GM12874 (cell line): Measurements from ENCODE around the gene BTBD16.

ENCODE experiments used
- TF ChIP-seq, protein P1 (sequence below): IDR thresholded peaks from 2 replicates; pipeline ENCODE4 v1.5.1; 2011; ENCODE audit warnings: low read depth, mild to moderate bottlenecking, control low read depth, low read length, moderate library complexity; ENCODE audit not compliant: insufficient read depth

The BTBD16 gene

DNA sequence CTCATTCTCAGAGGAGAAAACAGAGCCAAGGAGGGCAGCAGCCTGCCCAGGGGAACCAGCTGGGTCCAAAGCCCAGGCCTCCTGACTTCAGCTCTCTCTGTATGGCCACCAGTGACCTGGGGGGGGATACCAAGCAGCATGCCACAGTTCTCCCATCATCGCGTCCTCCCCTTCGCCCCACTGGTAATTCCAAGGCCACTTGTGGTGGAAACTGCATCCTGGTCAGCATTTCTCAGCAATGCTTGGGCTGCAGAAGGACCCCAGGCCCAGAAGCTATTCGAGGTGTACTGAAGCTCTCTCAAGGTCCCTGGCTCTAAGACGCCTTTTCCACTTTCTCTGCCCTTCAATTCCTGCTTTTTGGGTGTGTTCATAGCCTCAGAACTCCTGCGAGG, 27.1 kb downstream of the BTBD16 start:
- TF ChIP-seq, protein P1, sequence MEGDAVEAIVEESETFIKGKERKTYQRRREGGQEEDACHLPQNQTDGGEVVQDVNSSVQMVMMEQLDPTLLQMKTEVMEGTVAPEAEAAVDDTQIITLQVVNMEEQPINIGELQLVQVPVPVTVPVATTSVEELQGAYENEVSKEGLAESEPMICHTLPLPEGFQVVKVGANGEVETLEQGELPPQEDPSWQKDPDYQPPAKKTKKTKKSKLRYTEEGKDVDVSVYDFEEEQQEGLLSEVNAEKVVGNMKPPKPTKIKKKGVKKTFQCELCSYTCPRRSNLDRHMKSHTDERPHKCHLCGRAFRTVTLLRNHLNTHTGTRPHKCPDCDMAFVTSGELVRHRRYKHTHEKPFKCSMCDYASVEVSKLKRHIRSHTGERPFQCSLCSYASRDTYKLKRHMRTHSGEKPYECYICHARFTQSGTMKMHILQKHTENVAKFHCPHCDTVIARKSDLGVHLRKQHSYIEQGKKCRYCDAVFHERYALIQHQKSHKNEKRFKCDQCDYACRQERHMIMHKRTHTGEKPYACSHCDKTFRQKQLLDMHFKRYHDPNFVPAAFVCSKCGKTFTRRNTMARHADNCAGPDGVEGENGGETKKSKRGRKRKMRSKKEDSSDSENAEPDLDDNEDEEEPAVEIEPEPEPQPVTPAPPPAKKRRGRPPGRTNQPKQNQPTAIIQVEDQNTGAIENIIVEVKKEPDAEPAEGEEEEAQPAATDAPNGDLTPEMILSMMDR: no peak

DNA sequence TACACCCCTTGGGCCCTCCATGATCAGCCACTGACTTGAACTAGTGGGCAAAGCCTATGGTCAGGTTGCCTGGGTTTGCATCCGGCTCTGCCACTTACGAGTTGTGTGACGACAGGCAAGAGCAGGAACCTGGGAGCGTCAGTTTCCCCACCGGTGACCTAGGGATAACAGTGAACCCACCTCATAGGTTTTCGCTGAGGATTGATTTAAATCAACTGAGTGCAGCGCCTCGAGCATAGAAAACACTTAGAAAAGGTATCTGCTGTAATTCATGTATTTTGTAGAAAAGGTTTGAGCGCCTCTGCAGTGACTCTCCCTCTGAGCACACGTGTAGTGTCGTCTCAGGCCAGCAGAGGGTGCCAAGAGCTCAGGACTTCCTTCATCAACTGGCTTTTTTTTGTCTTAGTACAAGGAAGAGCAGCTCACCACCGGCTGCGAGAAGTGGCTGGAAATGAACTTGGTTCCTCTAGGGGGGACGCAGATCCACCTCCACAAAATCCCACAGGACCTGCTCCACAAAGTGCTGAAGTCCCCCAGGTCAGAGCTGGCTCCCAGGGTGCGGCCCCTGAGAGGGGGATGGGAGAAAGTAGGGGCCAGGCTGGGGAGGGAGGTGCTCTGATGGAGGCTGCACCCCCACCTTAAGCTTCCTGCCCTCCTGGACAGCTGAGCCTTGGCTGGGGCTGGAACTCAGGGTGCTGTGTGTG, 27.7 kb downstream of the BTBD16 start:
- TF ChIP-seq, protein P1: peak; percentile 84

DNA sequence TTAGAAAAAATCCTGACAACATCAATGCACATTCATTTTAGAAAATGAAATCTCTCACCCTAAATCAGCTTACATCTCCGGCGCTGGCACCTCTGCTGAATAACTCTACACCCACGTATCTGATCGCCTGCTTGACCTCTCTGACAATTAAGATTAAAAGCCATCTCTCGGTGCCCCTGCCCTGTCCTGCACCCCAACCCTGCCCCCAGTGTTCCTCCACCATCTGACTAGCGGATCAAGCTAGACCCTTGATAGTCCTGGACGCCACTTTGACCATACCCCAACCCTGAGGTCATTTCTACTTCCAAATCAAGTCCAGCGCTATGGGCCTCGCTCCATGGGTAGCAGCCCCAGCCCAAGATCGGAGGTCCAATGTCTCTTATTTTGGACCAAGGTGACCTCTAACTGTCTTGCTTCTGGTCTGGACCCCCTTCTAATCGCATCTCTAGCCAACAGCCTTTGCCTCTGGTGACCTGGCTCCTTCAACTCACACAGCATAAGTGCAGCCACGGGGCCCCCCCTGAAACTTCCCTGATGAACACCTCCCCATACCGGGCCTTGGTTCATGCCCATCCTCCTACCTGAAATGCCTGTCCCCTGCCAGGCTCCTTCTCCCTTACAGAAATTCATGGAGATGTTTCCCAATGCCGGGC, 28.5 kb downstream of the BTBD16 start:
- TF ChIP-seq, protein P1: no peak

DNA sequence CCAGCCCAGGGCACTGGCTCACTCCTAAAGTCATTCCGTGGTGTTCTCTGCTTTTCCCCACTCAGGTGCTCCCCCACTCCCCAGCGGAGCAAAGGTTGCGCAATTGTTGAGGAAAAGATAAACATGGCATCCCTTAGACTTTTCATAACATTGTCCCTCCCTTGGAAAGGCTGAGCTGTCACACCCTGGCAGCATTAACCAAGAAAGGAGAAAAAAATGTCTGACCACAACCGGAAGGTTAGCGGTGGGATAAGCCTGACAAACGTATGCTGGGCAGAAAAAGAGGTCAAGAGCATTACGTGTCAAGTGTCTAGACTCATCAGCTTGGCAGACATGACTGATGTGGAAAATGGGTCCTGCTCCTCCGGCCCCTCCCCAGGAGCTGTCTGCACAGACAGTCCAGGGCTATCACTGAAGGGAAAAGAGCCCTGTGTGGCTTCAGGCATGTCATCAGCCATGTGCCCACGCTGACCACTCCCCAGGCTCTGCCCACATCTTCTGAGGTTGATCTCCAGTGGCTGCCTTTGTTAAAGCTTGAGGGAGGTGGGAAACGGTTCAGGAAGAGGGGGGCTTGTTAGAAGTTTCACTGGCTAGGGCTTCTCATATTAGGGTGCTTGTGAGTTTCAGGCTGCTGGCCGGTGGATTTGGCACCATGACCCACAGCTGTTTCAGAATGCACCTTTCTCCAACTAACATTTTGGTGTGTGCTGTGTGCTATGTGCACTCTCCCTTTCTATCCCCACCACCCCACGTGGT, 30.1 kb downstream of the BTBD16 start:
- TF ChIP-seq, protein P1: no peak

DNA sequence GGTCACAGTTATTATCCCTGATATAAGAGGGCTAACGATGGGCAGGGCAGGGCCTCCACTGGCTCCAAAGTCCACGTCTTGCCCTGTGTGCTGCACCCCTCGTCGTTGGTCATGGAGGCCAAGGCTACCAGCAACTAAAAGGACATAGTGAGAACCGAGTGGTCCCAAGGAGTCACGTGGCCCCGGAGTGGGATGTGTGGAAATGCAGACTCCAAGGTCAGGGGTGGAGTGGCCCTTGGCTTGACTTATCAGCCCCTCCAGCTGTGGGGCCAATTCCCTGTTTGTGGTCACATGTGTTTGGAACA, 30.7 kb downstream of the BTBD16 start:
- TF ChIP-seq, protein P1: no peak

DNA sequence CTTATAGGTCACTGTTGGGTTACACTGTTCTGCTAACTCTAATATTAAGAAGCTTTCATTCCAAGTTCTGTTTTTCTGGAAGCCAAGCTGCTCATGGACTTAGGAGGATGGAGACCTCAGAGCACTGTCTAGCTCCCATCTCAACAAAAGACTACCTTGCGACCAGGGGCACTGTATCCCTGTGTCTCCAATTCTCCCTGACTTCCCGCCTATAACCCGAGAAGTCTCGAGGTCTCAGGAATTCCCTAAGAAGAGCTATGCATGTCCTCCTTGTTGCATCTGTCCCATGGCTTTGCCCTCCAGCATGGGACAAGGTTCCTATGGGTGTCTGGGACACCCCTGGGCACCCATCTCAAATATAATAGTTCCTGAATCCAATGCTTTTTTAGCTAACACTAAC, 31.2 kb downstream of the BTBD16 start:
- TF ChIP-seq, protein P1: no peak

DNA sequence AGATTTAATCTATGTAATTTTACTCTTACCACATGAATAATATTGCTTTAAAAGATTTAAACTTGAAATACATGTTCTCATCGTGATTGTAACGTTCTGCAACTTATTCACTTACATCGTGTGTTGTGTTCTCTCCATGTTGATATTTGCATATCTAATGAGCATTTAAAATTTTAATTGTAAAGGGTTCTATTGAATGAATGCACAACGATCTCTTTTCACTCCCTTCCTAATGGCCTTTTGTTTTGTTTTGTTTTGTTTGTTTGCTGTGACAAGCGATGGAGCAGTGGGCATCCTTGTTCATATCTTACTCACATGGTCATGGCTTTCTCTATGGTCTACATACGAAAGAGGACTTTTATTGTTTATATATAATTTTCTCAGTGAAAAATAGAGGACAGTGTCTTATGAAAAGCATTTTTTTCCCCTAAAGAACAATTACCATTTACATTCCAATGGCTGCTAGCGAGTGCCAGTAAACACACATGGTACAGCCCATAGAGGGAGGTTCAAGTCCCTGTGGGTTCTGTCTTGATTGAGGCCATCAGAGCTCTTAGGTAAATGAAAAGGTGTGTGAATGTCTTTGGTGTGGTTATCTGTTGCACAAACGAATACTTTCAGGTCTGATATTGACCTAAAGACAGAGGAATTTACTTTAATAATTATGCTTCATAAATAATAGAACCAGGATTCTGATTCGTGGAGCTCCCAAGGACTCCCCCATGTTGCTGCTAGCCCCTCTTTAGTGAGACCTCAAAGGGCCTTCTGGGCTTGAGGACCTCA, 32.4 kb downstream of the BTBD16 start:
- TF ChIP-seq, protein P1: no peak
